ENCODE measurements around the gene CTDP1.
"Not testable (repeated sequence)": the region's sequence is repeated elsewhere in the genome, so short reads cannot be mapped to it uniquely, and the experiment has no call there.

CTDP1 gene

GRCh38 chr18:79697178-79697577 lies 17.6 kb downstream of the CTDP1 start:
- in situ Hi-C loops (cut with MboI; ENCODE audit: low sequenced_read_pairs): no loop called here

DNA sequence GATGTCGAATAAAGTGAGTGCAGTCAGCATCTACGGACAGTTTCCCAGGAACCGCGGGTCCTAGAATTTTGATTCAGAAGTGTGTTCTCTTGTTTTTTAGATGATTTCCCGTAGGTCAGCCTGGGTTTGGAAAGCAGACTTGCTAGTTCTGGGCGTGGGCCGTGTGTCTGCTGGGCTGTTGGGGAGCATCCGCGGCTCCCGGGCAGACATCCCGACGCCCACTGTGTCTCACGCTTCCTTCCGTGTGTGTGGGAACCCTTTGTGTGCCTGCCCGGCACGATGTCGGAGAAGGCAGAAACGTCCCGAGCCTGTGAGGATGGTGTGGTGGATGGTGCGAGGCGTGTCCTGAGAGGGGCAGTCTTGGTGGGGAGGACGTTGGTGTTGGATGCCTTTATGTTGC lies 18.4 kb downstream of the CTDP1 start:
- in situ Hi-C loops (cut with MboI; ENCODE audit: low sequenced_read_pairs): no loop called here

- in situ Hi-C loops (cut with MboI; ENCODE audit: low sequenced_read_pairs): no loop called here
Measured at GRCh38 chr18:79698668-79699335, 19.2 kb downstream of the CTDP1 start.

GRCh38 chr18:79699653-79700052 lies 20.1 kb downstream of the CTDP1 start:
- in situ Hi-C loops (cut with MboI; ENCODE audit: low sequenced_read_pairs): no loop called here

DNA sequence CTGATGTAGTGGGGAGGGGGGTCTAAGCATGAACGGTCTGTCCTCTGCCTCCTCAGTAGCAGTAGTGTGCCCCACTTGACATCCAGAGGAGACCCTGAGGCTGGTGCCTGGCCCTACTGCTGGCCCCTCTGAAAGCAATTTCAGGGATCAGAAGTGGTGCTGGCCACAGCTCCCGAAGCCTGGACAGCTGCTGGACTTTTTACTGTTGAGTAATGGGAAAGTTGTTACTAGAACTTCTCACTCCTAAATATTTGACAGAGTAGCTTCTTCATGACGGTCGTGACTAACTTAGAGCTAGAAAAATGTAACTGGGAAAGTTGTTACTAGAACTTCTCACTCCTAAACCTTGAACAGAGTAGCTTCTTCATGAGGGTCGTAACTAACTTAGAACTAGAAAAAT lies 23.3 kb downstream of the CTDP1 start:
- in situ Hi-C loops (cut with MboI; ENCODE audit: low sequenced_read_pairs): no loop called here

GRCh38 chr18:79704631-79705030 lies 25.0 kb downstream of the CTDP1 start:
- in situ Hi-C loops (cut with MboI; ENCODE audit: low sequenced_read_pairs): no loop called here

- in situ Hi-C loops (cut with MboI; ENCODE audit: low sequenced_read_pairs): no loop called here
Measured at GRCh38 chr18:79705272-79705671, 25.7 kb downstream of the CTDP1 start.

DNA sequence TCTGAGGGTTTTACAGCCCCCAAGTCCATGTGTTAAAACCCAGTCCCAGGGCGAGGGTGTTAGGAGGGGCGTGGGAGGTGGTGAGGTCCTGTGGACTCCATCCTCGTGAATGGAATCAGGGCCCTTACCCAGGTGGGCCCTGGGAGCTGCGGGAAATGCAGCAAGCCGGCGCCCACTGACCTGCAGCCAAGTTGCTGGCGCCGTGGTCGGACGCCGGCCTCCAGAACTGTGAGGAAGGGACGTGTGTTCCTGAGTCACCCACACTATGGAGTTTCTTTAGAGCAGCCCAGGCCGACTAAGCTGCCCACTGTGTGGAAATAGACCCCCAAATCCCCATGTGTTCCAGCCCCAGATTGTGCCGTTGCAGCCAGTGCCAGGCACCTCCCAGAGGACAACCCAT lies 26.4 kb downstream of the CTDP1 start:
- in situ Hi-C loops (cut with MboI; ENCODE audit: low sequenced_read_pairs): no loop called here

GRCh38 chr18:79706658-79707057 lies 27.1 kb downstream of the CTDP1 start:
- in situ Hi-C loops (cut with MboI; ENCODE audit: low sequenced_read_pairs): no loop called here

DNA sequence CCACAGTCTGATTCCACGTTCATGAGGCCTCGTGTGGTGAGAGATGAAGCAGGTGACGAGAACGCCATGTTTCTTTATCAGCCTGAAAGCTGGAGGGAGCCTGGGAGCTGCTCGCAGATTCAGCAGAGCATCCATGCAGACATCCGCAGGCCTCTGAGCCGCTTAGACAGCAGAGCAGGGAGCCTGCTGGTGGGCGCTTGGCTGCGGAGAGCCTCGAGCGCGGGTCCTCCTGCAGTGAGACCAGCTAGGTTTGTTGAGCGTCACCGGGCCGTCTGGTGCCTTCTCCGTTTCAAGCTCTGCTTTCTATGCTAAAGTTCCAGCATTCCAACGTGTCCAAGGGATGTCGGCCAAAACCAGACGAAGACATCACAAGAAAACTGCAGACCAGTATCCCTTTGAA lies 27.6 kb downstream of the CTDP1 start:
- in situ Hi-C loops (cut with MboI; ENCODE audit: low sequenced_read_pairs): no loop called here

DNA sequence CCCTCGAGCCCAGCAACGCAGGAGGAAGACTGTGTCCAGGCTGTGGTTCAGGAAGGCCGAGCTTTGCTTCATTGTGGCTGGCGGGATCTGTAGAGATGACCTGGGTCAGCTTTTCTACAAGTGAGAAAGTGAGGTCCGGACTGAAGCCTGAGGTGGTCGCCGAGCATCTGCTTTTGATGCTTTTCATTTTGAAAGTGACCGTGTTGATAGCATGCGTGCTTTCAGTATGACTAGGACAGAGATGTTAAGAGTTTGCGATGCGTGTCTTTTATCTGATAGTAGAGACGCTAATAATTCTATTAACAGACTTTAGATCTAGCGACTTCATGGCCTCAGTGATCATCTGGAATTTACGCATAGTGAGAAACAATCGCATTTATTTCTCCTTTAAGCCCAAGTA lies 28.1 kb downstream of the CTDP1 start:
- in situ Hi-C loops (cut with MboI; ENCODE audit: low sequenced_read_pairs): no loop called here

- in situ Hi-C loops (cut with MboI; ENCODE audit: low sequenced_read_pairs): no loop called here
Measured at GRCh38 chr18:79708412-79708811, 28.8 kb downstream of the CTDP1 start.

- in situ Hi-C loops (cut with MboI; ENCODE audit: low sequenced_read_pairs): no loop called here
Measured at GRCh38 chr18:79712206-79712857, 32.7 kb downstream of the CTDP1 start.

DNA sequence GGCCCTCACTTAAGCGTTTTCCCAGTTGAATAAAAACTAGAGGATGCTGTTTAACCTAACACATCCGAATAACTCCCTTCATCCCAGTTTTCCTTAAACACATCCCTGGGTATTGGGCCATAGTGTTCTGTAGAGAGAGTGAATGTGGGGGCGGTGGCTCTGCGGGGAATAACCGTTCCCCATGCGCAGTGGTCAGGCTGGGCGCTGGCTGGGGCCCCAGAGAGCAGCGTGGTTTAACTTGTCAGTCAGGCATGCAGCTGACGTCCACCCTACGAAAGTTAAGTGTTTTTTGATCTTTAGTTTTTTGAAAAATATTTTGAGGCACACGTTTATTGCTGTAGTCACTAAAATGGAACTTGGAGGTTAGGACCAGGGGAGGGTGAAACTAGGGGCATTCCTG lies 33.7 kb downstream of the CTDP1 start:
- in situ Hi-C loops (cut with MboI; ENCODE audit: low sequenced_read_pairs): no loop called here

- in situ Hi-C loops (cut with MboI; ENCODE audit: low sequenced_read_pairs): no loop called here
Measured at GRCh38 chr18:79714531-79715240, 35.1 kb downstream of the CTDP1 start.

GRCh38 chr18:79715280-79715679 lies 35.7 kb downstream of the CTDP1 start:
- in situ Hi-C loops (cut with MboI; ENCODE audit: low sequenced_read_pairs): no loop called here

DNA sequence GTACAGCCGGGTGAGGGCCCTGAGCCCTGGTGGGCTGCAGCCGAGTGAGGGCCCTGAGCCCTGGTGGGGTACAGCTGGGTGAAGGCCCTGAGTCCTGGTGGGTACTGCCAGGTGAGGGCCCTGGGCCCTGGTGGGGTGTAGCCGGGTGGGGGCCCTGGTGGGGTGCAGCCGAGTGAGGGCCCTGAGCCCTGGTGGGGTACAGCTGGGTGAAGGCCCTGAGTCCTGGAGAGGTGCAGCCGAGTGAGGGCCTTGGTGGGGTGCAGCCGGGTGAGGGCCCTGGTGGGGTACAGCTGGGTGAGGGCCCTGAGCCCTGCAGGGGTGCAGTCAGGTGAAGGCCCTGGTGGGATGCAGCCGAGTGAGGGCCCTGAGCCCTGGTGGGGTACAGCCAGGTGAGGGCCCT lies 37.5 kb downstream of the CTDP1 start:
- in situ Hi-C loops (cut with MboI; ENCODE audit: low sequenced_read_pairs): no loop called here

GRCh38 chr18:79717555-79718074 lies 38.0 kb downstream of the CTDP1 start:
- in situ Hi-C loops (cut with MboI; ENCODE audit: low sequenced_read_pairs): no loop called here

- in situ Hi-C loops (cut with MboI; ENCODE audit: low sequenced_read_pairs): no loop called here
Measured at GRCh38 chr18:79718126-79718525, 38.5 kb downstream of the CTDP1 start.

DNA sequence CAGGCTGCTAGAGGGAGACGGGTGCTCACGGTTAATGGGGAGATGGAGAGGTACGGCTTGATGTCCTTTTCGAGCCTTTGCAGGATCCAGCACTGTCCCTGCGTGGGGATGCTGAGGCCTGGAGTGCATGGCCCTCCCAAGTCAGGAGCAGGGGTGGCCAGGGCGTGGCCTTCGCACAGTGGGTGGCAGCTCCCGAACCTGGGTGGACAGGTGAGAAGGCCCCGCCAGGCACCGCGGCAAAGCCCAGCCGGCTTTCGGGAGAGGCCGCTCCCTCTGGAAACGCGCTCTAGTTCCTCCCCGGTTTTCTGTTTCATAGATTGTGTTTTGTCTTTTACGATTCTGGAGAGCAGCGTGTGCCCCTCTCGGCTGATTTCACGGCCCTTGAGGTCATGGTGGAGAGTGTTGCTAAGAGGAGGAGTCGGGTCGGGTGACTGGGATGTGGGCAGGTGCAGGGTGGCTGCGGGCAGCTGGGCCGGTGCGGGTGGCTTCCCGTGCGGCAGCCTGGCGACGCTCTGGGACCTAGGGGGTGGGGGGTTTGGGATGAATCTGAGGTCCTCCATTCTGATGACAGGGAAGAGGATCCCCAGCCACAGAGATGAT lies 39.4 kb downstream of the CTDP1 start:
- in situ Hi-C loops (cut with MboI; ENCODE audit: low sequenced_read_pairs): no loop called here

- in situ Hi-C loops (cut with MboI; ENCODE audit: low sequenced_read_pairs): not testable (repeated sequence)
Measured at GRCh38 chr18:79719478-79720358, 40.1 kb downstream of the CTDP1 start.
